Stimulated activated naive CD4-positive, alpha-beta T cell treated with Interleukin-2 at 50 U/mL for 16 hours (primary cell): Measurements from ENCODE around the gene ATPAF2.
"Not testable (repeated sequence)": the region's sequence is repeated elsewhere in the genome, so short reads cannot be mapped to it uniquely, and the experiment has no call there.

Source experiments
- DNase-seq: peaks from one replicate; lab custom pipeline; 2025; lab: John Stamatoyannopoulos, UW

Gene ATPAF2

DNA sequence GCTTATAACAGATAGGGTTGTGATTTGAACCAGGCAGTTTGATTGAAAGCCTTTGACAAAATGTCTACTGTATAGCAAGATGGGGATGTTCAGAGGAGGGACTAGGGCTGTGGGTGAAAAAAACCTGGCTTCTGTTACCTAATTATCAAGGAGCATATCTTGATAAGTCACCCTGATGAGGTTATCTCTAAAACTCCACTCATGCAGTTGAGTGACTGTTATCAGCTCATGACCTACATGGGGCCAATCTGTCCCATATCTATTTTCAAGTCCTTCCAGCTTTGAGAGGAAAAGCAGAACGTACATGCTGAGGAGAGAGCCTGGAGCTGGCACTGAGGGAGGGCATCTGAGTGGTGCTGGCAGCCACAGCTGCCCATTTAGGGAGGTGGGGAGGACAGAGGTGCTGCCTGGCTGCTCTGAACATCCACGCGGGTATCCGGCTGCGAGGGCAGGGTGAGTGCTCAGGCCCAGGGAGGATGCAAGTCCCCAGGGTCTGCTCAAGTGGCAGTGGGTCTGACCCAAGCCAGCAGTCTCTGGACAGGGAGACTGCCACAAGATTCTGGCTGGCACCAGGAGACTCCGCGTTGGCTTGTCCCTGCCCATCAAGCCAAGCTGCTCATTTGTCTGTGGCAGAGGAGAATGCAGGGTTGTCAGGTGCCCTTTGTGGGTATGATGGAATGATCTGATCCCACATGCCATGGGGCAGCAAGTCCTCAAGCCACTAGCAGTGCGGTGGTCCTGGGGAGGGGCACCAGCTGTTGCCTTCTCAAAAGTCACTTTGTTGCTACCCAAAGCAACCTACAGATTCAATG lies 29.2 kb downstream of the ATPAF2 start:
- no peak for DNase-seq

DNA sequence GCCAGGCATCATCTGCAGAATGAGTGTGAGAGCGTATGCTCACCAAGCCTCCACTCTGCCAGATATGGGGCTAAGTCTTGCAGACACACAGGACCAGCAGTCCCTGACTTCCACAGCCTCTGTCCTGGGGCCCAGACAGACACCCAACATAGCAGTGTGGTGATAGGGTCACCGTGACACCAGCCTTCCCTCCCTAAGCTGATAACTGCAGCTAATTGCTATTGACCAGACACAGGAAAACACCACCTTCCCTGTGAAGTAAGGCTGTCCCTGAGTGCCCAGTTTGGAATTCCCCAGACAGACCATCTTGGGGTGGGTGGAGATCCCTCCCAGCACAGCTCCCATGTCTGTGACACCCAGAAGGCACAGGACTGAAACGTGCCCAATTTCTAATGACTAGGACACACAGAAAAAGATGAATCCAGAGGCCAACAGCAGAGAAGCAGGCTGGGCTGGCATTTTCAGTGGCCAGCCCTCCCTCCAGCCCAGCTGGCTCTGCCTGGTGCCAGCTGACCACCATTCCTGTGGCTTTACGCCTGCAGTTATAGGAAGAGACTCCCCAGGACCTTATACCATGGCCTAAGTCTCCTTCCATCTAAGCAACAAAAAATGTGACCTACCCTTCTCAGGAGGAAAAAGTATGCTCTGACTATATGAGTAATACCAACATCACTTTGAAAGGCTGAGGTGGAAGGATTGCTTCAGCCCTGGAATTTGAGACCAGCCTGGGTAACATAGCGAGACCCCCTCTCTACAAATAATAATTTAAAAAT lies 30.3 kb downstream of the ATPAF2 start:
- DNase-seq: no peak

DNA sequence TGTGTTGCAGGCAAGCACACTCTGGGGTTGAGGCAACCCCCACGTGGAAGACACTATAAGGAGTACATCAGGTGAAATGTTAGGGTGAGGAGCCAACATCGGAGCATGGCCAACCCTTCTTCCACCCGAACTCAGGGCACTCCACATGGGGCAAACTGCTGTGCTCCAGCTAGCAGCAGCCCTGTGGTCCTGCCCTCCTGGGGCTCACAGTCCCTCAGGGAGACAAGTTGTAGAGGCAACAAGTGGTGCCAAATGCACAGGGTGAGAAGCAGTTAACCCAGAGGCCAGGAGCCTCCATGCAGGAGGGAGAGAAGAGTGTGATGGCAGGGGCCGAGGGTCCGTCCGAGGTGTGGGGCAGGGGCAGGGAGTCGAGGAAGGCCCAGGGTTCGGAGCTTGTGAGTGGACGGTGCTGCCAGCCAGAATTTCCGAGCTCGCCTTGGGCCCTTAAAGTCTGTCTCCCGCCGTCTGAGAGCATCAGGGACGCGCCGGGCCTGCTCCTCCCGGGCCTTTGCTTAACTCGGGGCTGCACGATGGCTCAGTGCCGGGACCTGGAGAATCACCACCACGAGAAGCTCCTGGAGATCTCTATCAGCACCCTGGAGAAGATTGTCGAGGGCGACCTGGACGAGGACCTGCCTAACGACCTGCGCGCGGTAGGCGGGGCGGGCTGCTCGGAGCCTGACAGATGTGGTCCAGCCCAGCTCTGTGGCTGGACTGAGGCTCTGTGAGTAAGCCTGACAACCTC lies 32.3 kb downstream of the ATPAF2 start:
- no peak for DNase-seq

DNA sequence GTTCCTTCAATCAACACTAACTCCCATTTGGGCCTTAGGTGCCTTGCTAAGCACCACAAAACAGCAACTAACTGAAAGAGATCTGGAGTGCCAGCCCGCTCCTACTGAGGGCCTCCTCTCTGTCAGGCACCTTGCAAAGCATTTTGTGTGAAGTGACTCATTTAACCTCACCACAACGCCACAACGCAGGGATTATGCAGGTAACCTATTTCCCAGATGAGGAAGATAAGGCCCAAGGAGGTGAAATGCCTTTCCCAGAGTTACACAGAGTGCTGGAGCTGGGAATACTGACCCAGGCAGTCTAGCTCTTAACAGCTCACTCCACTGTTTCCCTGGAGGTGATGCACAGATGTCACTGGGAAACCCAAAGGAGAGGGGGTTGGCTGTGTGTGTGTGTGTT lies 33.5 kb downstream of the ATPAF2 start:
- no peak for DNase-seq

DNA sequence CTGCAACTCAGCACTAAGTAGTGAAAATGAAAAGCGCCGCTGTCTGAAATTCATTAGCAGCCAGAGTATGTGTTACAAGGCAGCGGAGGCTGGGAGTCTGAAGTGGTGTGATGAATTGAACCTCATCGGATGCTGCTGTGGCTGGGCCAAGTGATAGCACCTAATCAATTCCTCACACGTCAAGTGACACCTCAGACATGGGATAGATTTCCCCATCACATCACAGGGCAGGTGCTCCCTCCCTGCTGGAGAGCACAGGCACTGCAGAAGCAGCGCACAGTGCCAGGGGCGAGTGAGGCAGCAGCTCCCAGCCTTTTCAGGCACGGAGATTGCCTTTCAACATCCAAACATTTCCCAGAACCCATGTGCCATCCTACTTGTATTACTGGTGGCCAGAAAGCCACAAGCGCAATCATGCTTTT lies 34.1 kb downstream of the ATPAF2 start:
- DNase-seq: no peak

DNA sequence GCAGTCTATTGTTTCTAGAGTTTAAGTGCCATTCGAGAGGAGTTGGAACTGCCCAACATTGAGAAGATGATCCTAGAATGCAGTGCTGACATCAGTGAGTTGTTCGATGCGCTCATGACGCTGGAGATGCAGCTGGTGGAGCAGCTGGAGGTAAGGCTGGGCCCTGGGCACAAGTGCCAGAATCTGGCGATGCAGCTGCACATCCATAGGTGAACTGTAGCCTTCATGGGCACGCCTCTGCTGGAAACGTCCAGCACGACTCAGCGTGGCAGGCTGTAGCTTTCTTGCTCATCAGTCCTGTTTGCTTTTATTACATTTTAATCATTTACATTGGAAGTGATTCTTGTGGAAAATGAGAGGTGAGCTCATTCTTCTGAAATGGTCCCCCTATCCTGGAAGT lies 34.6 kb downstream of the ATPAF2 start:
- DNase-seq: no peak

DNA sequence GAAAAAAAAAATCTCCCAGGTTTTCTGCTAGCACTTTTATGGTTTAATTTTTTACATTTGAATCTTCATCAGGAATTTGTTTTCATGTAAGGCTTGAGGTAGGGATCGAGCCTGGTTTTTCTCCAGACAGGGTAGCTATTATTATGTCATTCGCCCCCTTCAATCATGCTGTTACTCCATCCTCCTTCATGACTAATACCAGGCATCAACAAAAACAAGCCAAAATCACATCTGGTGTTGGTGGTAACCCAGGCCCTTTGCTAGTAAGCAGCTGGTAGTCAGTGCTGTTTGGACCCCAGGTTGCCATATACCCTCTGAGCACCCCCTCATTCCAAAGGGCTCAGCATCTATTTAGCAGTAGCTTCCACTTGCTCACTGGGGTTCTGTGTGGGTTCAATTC lies 36.8 kb downstream of the ATPAF2 start:
- no peak for DNase-seq

DNA sequence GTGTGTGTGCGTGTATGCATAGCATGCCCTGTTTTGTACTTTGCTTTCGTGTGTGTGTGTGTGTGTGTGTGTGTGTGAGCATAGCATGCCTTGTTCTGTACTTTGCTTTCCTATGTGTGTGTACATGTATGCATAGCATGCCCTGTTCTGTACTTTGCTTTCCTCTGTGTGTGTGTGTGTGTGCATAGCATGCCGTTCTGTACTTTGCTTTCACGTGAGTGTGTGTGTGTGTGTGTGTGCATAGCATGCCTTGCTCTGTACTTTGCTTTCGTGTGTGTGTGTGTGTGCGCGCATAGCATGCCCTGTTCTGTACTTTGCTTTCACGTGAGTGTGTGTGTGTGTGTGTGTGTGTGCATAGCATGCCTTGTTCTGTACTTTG lies 38.9 kb downstream of the ATPAF2 start:
- no peak for DNase-seq

DNA sequence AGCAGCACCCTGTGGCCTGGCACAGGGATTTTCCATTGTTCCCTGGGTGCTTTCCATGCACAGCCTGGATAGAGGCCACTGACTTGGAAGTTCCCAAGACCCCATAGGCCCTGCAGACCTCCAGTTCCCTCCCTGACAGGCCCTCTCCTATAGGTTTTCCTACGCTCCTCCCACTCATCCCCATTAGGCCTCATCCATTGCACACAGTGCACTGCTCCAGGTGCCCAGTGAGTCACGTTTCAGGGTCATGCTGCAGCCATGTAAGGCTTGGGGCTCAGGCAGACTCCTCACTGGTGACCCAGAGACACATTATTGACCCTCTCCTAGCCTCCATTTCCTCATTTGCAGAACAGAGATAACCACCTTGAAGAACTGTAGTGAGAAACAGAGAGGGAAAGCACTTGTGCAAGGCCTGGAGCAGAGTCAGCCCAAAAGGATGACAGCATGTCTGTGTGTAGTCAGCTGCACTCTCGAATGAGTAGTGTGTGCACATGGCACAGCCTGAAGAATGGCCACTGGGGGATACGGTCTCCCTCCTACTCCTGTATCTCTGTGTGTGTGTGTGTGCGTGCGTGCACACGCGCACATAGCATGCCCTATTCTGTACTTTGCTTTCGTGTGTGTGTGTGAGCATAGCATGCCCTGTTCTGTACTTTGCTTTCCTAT lies 39.5 kb downstream of the ATPAF2 start:
- DNase-seq: no peak

DNA sequence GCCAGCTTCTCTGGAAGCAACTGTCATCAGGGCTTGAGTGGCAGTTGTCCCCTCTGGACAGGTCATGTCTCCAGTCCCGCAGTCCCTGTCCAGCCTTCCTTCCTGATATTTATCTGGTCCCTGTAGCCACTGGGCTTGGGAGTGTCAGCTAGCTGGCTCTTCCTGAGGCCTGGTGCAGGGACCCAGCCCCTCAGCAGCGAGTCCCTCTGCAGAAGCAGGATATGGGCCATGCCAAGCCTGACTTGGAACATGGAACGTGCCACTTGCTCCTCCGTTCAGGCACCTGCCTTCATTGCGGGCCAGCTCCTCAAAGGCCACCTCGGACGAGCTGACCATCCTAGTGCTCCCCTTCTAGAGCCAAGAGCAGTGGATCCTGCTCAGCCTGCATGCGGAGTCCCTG lies 40.0 kb downstream of the ATPAF2 start:
- no peak for DNase-seq

DNA sequence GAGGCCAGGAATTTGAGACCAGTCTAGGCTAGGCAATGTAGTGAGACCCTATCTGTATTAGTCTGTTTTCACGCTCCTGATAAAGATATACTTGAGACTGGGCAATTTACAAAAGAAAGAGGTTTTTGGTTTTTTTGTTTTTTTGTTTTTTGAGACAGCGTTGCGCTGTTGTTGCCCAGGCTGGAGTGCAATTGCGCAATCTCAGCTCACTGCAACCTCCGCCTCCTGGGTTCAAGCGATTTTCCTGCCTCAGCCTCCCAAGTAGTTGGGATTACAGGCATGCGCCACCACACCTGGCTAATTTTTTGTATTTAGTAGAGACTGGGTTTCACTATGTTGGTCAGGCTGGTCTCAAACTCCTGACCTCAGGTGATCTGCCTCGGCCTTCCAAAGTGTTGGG lies 43.1 kb downstream of the ATPAF2 start:
- not testable (repeated sequence) for DNase-seq

DNA sequence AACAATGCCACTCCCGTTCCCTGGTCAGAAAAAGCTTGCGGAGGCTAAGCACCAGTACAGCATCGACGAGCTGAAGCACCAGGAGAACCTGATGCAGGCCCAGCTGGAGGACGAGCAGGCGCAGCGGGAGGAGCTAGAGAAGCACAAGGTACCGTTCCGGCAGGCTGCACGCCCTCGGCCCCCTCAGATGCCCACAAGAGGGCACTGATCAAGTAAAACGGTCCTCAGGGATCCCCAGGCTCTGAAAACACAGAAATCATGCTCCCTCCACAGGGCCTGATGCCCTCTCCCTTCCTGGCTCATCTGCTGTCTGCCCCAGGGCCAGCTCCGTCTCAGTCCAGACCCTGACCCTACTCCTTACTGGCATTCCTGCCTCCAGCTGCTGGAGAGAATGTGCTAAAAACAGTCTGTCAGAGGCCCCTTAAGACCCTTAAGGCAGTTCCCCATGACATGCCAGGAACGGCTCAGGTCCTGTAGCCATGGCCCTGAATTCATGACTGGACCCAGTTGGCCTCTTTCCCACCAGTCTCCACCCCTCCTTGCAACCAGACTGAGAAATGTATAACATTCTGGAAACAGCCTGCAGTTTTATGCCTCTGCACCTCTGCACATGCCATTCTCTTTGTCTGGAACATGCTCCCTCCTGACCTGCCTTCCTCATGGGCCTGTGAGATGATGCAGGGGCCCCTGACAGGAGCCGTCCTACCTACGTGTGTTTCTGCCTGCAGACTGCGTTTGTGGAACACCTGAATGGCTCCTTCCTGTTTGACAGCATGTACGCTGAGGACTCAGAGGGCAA lies 44.5 kb downstream of the ATPAF2 start:
- DNase-seq: no peak

DNA sequence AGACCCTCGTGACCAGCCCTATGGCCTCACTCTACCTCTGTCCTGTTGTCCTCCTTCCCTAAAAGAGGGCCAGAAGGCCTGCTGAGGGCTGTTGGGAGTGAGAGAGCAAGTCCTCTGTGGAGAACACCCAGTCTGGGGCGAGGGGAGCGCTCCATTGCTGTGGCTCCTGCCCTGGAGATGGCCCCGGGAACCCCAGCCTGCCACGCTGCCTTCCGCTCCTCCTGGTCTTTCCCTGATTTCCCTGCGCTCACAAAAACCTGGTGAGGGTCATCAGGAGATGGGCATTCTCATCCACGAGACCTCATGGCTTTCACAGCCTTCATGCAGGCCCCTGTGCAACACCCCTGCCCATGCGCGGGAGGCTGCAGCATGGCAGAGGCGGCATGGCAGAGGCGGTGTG lies 45.1 kb downstream of the ATPAF2 start:
- no peak for DNase-seq

DNA sequence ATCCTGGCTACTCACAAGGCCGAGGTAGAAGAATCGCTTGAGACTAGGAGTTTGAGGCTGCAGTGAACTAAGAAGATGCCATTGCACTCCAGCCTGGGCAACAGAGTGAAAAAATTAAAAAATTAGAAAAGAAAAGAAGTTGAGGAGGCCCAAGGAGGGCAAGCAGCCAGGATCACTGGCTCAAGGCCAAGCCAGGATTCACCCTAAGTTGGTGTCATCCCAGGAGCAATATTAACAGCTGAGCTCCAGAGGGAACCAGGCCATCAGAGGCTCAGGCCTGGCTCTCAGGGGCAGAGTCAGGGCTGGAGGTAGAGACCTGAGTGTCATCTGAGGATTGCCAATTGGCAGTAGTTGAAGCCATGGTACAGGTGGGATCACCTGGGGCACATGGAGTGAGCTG lies 45.6 kb downstream of the ATPAF2 start:
- DNase-seq: no peak

DNA sequence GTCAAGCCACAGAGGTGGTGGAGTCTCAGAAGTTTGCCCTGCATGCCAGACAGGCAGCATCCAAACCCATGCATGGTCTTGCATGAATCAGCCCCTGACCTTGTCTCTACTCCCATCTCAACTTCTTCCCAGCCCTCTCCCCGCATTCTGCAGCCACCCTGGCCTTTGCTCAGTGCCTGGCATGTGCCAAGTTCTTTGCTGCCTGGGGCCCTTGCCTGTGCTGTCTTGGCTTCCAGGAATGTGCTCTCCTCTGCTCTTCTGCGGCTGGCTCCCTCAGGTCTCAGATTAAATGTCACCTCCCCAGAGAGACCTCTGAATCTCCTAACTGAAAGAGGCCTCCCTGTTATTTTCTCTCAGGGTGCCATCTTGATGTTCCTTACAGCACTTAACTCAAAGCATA lies 48.7 kb downstream of the ATPAF2 start:
- no peak for DNase-seq

DNA sequence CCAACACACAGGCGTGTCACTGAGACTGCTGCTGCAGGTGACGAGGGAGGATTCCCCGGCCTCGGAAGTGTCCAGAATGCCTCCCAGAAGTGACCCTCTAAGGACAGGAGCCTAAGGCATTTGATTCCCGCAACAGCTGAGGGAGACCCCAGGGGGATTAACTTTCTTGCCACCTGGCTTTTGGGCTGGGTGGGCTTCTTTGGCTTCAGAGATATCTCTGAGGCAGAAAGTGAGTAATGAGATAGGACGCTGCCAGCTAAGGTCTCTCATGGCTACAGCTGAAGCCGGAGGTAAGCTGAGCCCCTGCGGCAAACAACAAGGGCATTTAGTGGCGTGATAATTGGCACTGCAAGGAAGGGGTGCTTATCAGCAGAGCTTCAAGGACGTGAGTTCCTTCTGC lies 49.4 kb downstream of the ATPAF2 start:
- DNase-seq: no peak

DNA sequence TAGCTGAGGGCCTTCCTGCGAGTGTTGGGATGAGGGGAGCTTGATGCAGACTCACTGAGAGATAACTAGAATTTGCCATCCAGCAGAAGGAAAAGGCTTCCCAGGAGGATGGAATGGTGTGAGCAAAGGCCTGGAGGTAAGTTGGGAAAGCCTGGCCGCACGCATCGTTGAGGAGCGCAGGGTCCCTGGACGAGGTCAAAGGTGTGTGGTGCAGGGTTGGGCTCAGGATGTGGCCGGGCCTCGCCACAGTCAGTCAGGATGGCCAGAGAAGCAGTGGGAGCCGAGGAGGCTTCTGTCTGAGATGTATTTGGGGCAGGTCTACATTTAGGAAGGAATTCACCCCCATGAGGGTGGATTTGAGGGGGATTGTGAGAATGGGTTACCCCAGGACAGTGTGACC lies 49.9 kb downstream of the ATPAF2 start:
- no peak for DNase-seq

DNA sequence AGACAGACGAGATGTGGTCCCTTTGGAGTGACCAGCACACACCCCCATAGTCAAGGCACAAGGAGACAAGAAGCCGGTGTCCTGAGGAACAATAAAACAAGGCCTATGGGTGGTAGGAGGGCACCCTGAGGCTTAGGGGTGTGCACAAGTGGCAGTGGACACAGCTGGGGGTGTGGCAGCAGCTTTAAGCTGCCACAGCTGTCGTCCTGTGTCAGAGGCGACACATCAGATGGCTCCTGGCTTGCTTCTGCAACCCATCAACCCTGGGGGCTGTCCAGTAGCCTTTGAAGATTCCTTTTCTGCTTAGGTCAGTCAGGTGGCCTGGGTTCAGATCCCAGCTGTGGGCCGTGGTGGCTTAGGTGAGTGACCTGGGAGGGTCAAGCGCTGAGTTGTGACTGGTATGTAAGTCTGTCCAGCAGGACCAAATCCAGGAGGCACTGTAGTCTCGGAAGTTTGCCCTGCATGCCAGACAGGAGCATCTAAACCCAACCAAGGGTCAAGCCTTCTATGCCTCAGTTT lies 50.5 kb downstream of the ATPAF2 start:
- no peak for DNase-seq

DNA sequence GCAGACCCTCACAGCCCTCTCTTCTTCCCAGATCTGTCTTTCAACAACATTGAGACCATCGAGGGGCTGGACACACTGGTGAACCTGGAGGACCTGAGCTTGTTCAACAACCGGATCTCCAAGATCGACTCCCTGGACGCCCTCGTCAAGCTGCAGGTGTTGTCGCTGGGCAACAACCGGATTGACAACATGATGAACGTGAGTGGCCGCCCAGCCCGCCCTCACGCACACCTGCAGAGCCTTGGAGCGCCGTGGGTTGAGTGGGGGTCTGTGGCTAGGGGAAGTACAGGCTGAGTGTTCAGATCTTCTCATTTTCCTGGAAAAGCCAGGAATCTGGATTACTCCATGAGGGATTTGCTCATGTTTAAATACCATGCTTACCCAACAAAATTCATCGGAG lies 51.1 kb downstream of the ATPAF2 start:
- no peak for DNase-seq

DNA sequence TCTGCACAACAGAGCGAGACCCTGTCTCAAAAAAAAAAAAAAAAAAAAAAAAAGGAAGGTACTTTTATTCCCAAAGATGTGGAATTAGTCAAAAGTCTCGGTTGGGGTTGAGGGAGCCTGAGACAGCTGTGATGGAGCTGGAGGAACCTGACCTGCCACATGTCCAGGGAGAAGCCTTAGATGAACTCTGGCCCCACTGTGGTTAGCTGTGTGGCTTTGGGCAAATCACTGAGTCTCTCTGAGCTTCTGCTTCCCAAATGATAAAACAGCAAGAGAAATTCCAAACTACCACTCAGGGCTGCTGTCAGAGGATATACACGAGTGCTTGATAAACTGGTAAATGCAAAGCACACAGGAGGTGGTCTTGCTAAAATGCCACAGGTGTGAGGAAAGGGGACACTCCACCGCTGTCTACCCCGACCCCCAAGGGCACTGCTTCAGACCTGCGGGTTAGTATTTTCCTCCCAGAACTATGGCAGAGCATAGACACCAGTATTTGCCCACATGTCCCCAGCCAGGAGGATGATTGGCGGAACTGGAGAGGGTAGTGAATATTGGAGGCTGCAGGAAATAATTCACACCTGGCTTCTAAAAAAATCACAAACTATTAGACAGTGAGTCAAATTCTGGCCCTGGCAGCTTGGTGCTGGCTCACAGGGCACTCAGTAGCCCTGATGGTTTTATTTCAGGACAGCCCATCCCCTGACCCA lies 51.6 kb downstream of the ATPAF2 start:
- DNase-seq: no peak

DNA sequence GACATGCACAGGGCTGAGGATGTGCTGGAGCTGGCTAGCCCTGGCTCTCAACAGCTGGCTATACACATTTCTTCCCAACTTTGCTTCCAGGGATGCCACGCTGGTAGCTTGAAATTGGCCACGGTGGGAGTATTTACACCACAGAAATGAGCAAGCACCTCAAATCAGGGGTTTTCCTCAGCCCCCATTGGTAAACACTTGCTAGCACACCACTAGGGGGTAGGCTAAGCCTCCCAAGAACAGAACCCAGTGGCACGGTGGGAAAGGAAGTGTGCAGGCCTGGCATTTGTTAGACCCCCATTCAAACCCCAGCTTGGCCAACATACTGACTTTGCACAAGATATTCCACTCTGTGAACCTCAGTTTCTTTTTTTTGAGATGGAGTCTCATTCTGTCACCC lies 53.4 kb downstream of the ATPAF2 start:
- DNase-seq: no peak
